GM12878 (cell line): ENCODE measurements around the gene SOX2. TPM values are rescaled to one million over a fixed set of nuclear protein-coding genes. Genes with fewer than 3 reads are reported as not detected.

Experiments used
- ATAC-seq: fragments of 200-7000 bp; cut with Tn5 transposase; 3 replicates; pipeline ENCODE4 v1.9.1; 2020; ENCODE audit warnings: mild to moderate bottlenecking, moderate library complexity
- BruUV-seq: library from RNA; stranded (reverse); fragments of 400-500 nt; replicated peaks from 2 replicates; lab custom pipeline; 2021; lab: Mats Ljungman, UMichigan
- CTCF ChIA-PET: fragments of 300-600 bp; sonication (Branson Sonifier 250); formaldehyde crosslinking; extraction: SDS; loops from one replicate; lab custom pipeline; 2021; ENCODE audit warnings: inconsistent platforms; lab: Yijun Ruan, JAX
- POLR2A ChIA-PET: fragments of 350-600 bp; formaldehyde crosslinking; extraction: SDS; loops from one replicate; lab custom pipeline; 2021; ENCODE audit warnings: inconsistent platforms; lab: Charles Lee
- RAD21 ChIA-PET: fragments of 300-600 bp; sonication (Branson Sonifier 250); formaldehyde crosslinking; loops from one replicate; lab custom pipeline; 2023; ENCODE audit warnings: antibody characterized with exemption; ENCODE audit not compliant: unreplicated experiment; lab: Charles Lee
- SMC1A ChIA-PET: fragments of 300-600 bp; sonication (Branson Sonifier 250); formaldehyde crosslinking; loops from one replicate; lab custom pipeline; 2023; ENCODE audit not compliant: unreplicated experiment, uncharacterized antibody; lab: Charles Lee
- DNase-seq: peaks from one replicate; pipeline ENCODE4 v3.0.0-alpha.2; 2011; ENCODE audit warnings: low read depth, low spot score
- FAIRE-seq: peaks from 3 replicates; lab custom pipeline; 2011; peaks lifted over from hg19 to GRCh38; lab: Jason Lieb, UNC
- H2AFZ ChIP-seq: 2 replicates; pipeline ENCODE4 v1.6.0; 2011; ENCODE audit warnings: low read depth, low read length, control low read depth; ENCODE audit not compliant: control insufficient read depth
- H3K27ac ChIP-seq: 2 replicates; pipeline ENCODE4 v1.5.1; 2011; ENCODE audit warnings: control low read depth; ENCODE audit not compliant: control insufficient read depth, insufficient read depth
- H3K27me3 ChIP-seq, 2 experiments: replicated peaks in 1 of 2; 2 replicates each; pipeline versions ENCODE4 v1.6.0 to v1.6.1; 2011; ENCODE audit warnings: low read length in 1 of 2; ENCODE audit not compliant: control insufficient read depth in 2 of 2, insufficient read depth in 2 of 2
- H3K36me3 ChIP-seq, 2 experiments: 2 replicates each; pipeline ENCODE4 v1.5.1; 2011; ENCODE audit warnings: low read length in 1 of 2; ENCODE audit not compliant: control insufficient read depth in 2 of 2, insufficient read depth in 2 of 2
- H3K4me1 ChIP-seq: 2 replicates; pipeline ENCODE4 v1.6.1; 2011; ENCODE audit warnings: mild to moderate bottlenecking, low read length, moderate library complexity, mixed read lengths; ENCODE audit not compliant: control insufficient read depth, insufficient read depth
- H3K4me2 ChIP-seq: 2 replicates; pipeline ENCODE4 v1.6.0; 2011; ENCODE audit warnings: control low read depth; ENCODE audit not compliant: control insufficient read depth, insufficient read depth
- H3K4me3 ChIP-seq: fragments of 200-600 bp; sonication (generic); 2 replicates; pipeline ENCODE4 v1.5.1; 2016
- H3K79me2 ChIP-seq: 2 replicates; pipeline ENCODE4 v1.6.0; 2011; ENCODE audit warnings: low read length; ENCODE audit not compliant: control insufficient read depth, insufficient read depth
- H3K9ac ChIP-seq: 2 replicates; pipeline ENCODE4 v1.8.0; 2011; ENCODE audit warnings: low read length, control low read depth, mixed read lengths; ENCODE audit not compliant: control insufficient read depth, insufficient read depth
- H3K9me3 ChIP-seq: replicated peaks from 3 replicates; pipeline ENCODE4 v1.5.1; 2011; ENCODE audit warnings: mild to moderate bottlenecking, low read length; ENCODE audit not compliant: control insufficient read depth, insufficient read depth
- H4K20me1 ChIP-seq: 2 replicates; pipeline ENCODE4 v1.6.0; 2011; ENCODE audit not compliant: control insufficient read depth, insufficient read depth
- CEBPB ChIP-seq, 2 experiments: fragments of 150-350 bp in 1 of 2; IDR thresholded peaks; 2 replicates each; pipeline ENCODE4 v1.6.1; 2012 to 2014; ENCODE audit warnings: low read depth in 2 of 2, low read length in 2 of 2, borderline replicate concordance in 1 of 2, inconsistent platforms in 1 of 2
- DPF2 ChIP-seq: fragments of 450-650 bp; IDR thresholded peaks from 2 replicates; pipeline ENCODE4 v1.6.1; 2017; ENCODE audit warnings: mild to moderate bottlenecking
- NR2C2 ChIP-seq: IDR thresholded peaks from 2 replicates; pipeline ENCODE4 v1.6.1; 2011; ENCODE audit warnings: borderline replicate concordance, low read depth; ENCODE audit not compliant: control insufficient read depth, insufficient read length
- RUNX3 ChIP-seq: IDR thresholded peaks from 2 replicates; pipeline ENCODE4 v1.6.1; 2012; ENCODE audit warnings: low read length, inconsistent platforms
- SMAD1 ChIP-seq: fragments of 450-650 bp; IDR thresholded peaks from 2 replicates; pipeline ENCODE4 v1.6.1; 2018; ENCODE audit warnings: mild to moderate bottlenecking, low read depth; ENCODE audit not compliant: partially characterized antibody
- SMAD5 ChIP-seq: IDR thresholded peaks from 2 replicates; pipeline ENCODE4 v1.6.1; 2016; ENCODE audit warnings: antibody characterized with exemption, low read depth
- SP1 ChIP-seq: IDR thresholded peaks from one replicate; pipeline ENCODE4 v1.6.1; 2011; ENCODE audit warnings: low read depth, low read length
- SPI1 ChIP-seq: IDR thresholded peaks from 2 replicates; pipeline ENCODE4 v1.6.1; 2011; ENCODE audit warnings: low read depth, mild to moderate bottlenecking, low read length, moderate library complexity, borderline replicate concordance; ENCODE audit not compliant: insufficient read depth
- SUZ12 ChIP-seq: fragments of 200-600 bp; sonication (generic); IDR thresholded peaks from one replicate; pipeline ENCODE4 v1.6.1; 2018; ENCODE audit warnings: antibody characterized with exemption, mild to moderate bottlenecking; ENCODE audit not compliant: unreplicated experiment
- ZBTB40 ChIP-seq: fragments of 450-650 bp; IDR thresholded peaks from 2 replicates; pipeline ENCODE4 v1.6.1; 2016; ENCODE audit warnings: mild to moderate bottlenecking, moderate library complexity, borderline replicate concordance
- ZNF207 ChIP-seq: fragments of 450-650 bp; IDR thresholded peaks from 2 replicates; pipeline ENCODE4 v1.6.1; 2014; ENCODE audit warnings: antibody characterized with exemption, mild to moderate bottlenecking, borderline replicate concordance
- ZSCAN29 ChIP-seq: fragments of 450-650 bp; IDR thresholded peaks from 2 replicates; pipeline ENCODE4 v1.6.1; 2017; ENCODE audit warnings: mild to moderate bottlenecking, moderate library complexity
- WGBS: methylation state at CpG from one replicate; pipeline ENCODE4 v1.1.6; 2016; ENCODE audit warnings: low lambda C conversion rate; ENCODE audit not compliant: insufficient replicate concordance, insufficient coverage; ENCODE audit errors: missing lambda C conversion rate; 5-methylcytosine and 5-hydroxymethylcytosine counted together
- in situ Hi-C: fragments of 300-500 bp; cut with MboI; formaldehyde crosslinking; loops from 9 replicates; pipeline ENCODE4 v1.14.3; 2018; ENCODE audit warnings: mixed read lengths
- intact Hi-C: fragments of 100-400 bp; cut with micrococcal nuclease; formaldehyde crosslinking; loops from one replicate; pipeline ENCODE4 v1.14.2; 2022; ENCODE audit not compliant: unreplicated experiment
- polyA plus RNA-seq, 11 experiments: library from polyadenylated mRNA; depleted of rRNA in 4 of 11; unstranded in 6 of 11; stranded (reverse) in 5 of 11; fragments of >200 nt; fragmentation: Nextera tagmentation in 4 of 11; fragmentation: Illumina TruSeq in 1 of 11; extraction: Ambion mirVana in 4 of 11; extraction: Trizol in 1 of 11; gene quantifications; 1 replicate in 1 of 11; 2 replicates in 10 of 11; pipeline versions ENCODE4 v1.2.1 to v1.2.3, GENCODE V29; 2011 to 2016; ENCODE audit warnings: inconsistent platforms in 2 of 11, missing spikeins in 2 of 11, low read depth in 1 of 11
- total RNA-seq, 4 experiments: library from RNA; depleted of rRNA in 3 of 4; stranded (reverse); fragments of >200 nt in 3 of 4; fragmentation: Illumina TruSeq in 1 of 4; extraction: Trizol in 1 of 4; gene quantifications; 2 replicates each; pipeline versions ENCODE4 v1.2.1 to v1.2.3, GENCODE V29; 2013 to 2021

SOX2 gene
- total and polyA plus RNA-seq, 10 of the 15 experiments (the other 5 are each of a cell fraction or from before 2014, with no cell fraction given), result 0.06 to 0.10 (median 0.07) TPM; not detected in 6

GRCh38 chr3:181718369-181718768 is 6.6 kb downstream of the SOX2 start (continued):
- TF ChIP-seq ZSCAN29 (no peak), SP1 (no peak), RUNX3 (no peak), SMAD1 (no peak), SPI1 (no peak), SMAD5 (no peak), DPF2 (no peak)

GRCh38 chr3:181718987-181719911 is 7.5 kb downstream of the SOX2 start:
- ATAC-seq, result no peak; the same call in 1 of the 3 replicates
- Histone ChIP-seq H3K36me3 (no peaks in the 10 kb centered on the region), H3K79me2 (no peaks in the 10 kb centered on the region), H3K9ac (no peak overlapping the region), H3K9me3 (no peaks in the 10 kb centered on the region), H3K27ac (no peak overlapping the region), H3K4me1 (no peaks in the 10 kb centered on the region), H4K20me1 (no peaks in the 10 kb centered on the region), H3K27me3 (peaks cover 11 to 38% of the 10 kb centered on the region in 2 experiments), H3K4me3 (no peak overlapping the region), H3K4me2 (no peak overlapping the region), H2AFZ (no peak overlapping the region)
- 24% methylated on average over 22 of the region's 48 CpGs for WGBS
- no TSS peak for BruUV-seq
- ChIA-PET RAD21 (no interaction called here), POLR2A (no interaction called here), SMC1A (no interaction called here), CTCF (interaction anchor here (1.4 kb wide), 1 partner anchor 10 kb away, joined by 6 read pairs; no protein-coding TSS in a partner anchor)
- TF ChIP-seq CEBPB (IDR thresholded peaks at IDR 0.05; ENCODE audit: borderline replicate concordance in 1 of 2, low read depth in 2 of 2, low read length in 2 of 2), result no peak
- TF ChIP-seq ZBTB40, result no peak
- TF ChIP-seq ZNF207, result no peak
- TF ChIP-seq NR2C2, result no peak
- TF ChIP-seq SUZ12, result peak; percentile 63
- DNase-seq, result no peak
- no peak for FAIRE-seq
- intact Hi-C loops, result no loop called here
- in situ Hi-C loops, result no loop called here
